SH-SY5Y (cell line): ENCODE results near the gene MTMR11.

ENCODE experiments used
- GATA2 ChIP-seq: IDR thresholded peaks from 2 replicates; pipeline ENCODE4 v1.6.1; 2011; ENCODE audit warnings: mild to moderate bottlenecking, low read depth, low read length
- GATA3 ChIP-seq: IDR thresholded peaks from 2 replicates; pipeline ENCODE4 v1.6.1; 2011; ENCODE audit warnings: low read depth, mild to moderate bottlenecking, low read length, moderate library complexity

GRCh38 chr1:149945206-149945605, 8.5 kb upstream of the MTMR11 start:
- TF ChIP-seq GATA3 (no peak), GATA2 (no peak)
